GM10266 (cell line): ENCODE results near the gene DHRS13.

ENCODE experiments used
- DNase-seq: peaks from one replicate; pipeline ENCODE4 v3.0.0; 2012; ENCODE audit errors: extremely low spot score
- TF ChIP-seq, protein P1 (sequence below): IDR thresholded peaks from 2 replicates; pipeline ENCODE4 v1.5.1; 2012; ENCODE audit warnings: mild to moderate bottlenecking, low read depth; ENCODE audit not compliant: control insufficient read depth, insufficient read depth; ENCODE audit errors: missing control alignments

The DHRS13 gene

GRCh38 chr17:28860363-28860808 lies 42.5 kb downstream of the DHRS13 start:
- TF ChIP-seq, protein P1, sequence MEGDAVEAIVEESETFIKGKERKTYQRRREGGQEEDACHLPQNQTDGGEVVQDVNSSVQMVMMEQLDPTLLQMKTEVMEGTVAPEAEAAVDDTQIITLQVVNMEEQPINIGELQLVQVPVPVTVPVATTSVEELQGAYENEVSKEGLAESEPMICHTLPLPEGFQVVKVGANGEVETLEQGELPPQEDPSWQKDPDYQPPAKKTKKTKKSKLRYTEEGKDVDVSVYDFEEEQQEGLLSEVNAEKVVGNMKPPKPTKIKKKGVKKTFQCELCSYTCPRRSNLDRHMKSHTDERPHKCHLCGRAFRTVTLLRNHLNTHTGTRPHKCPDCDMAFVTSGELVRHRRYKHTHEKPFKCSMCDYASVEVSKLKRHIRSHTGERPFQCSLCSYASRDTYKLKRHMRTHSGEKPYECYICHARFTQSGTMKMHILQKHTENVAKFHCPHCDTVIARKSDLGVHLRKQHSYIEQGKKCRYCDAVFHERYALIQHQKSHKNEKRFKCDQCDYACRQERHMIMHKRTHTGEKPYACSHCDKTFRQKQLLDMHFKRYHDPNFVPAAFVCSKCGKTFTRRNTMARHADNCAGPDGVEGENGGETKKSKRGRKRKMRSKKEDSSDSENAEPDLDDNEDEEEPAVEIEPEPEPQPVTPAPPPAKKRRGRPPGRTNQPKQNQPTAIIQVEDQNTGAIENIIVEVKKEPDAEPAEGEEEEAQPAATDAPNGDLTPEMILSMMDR = no peak
- no peak for DNase-seq

- TF ChIP-seq, protein P1 = no peak
- DNase-seq = no peak
Observed at GRCh38 chr17:28858801-28859355, 44.0 kb downstream of the DHRS13 start.

DNA sequence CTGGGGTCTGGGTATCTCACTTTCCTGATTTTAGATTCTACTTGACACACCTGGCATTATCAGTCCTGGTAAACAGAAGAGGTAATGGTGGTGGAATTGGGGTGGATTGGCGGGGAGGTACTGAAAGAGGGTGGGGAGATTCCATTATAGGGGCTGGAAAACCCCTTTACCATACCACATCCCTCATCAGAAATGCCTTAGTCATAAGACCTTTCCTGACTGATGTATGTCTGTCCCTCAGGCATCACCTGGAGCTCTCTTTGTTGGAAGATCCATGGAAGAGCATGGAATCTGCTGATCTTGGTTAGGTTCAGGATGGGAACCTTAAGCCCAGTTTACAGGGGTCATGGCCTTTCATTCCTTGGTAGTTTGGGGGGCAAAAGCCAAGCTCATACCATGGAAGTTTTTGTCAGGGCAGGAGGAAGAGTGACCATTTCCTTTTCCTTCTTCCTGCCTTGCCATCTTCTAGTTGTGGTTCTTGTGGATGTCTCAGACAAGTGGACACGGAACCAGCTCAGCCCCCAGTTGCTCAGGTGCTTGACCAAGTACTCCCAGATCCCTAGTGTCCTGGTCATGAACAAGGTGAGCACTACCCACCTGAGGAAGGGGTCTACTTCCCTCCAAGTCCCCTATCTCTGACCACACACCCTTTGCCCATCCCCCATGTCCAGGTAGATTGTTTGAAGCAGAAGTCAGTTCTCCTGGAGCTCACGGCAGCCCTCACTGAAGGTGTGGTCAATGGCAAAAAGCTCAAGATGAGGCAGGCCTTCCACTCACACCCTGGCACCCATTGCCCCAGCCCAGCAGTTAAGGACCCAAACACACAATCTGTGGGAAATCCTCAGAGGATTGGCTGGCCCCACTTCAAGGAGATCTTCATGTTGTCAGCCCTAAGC lies 44.7 kb downstream of the DHRS13 start:
- TF ChIP-seq, protein P1 = no peak
- DNase-seq = no peak

- TF ChIP-seq, protein P1 = no peak
Observed at GRCh38 chr17:28856028-28856574, 46.8 kb downstream of the DHRS13 start.

GRCh38 chr17:28855336-28855679 lies 47.6 kb downstream of the DHRS13 start:
- no peak for DNase-seq
- TF ChIP-seq, protein P1 = no peak

More at GRCh38 chr17:28856028-28856574, 46.8 kb downstream of the DHRS13 start:
- DNase-seq = no peak

DNA sequence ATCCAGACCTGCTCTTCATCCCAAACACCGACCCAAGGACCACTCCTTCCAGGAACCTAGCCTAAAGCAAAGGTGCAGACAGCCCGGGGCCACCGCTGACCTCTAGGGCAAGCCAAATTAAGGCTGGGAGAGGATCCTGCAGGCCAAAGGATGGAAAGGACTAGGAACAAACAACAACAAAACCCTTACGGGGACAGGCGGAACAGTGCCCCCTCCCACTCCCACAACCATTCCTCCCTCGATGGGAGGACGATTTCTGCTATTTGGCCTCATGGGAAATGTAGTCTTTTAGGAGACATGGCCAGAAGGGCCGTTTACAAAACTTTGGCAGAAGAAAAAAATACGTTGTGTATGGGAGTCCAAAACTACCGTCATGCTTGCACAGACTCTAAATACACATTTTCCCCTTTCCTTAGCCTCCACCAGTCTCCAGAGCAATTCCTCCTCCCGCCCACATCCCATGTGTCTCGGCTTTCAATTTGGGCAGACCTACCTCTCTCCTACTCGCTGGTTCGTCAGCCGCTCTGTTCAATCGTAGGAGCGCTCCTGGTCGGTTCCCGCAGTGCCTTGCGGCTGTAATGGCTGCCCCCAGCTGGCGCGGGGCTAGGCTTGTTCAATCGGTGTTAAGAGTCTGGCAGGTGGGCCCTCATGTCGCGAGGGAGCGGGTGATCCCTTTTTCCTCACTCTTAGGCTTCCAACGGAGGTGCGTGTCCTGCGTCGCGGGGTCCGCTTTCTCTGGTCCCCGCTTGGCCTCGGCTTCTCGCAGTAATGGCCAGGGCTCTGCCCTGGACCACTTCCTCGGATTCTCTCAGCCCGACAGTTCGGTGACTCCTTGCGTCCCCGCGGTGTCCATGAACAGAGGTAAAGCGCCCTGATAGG lies 48.2 kb downstream of the DHRS13 start, which contains the start of gene ERAL1:
ERAL1 (plus strand) TSS at position 560 of the 879 bp plus-strand sequence; CDS start at position 579, 19 bp downstream.
- TF ChIP-seq, protein P1 = no peak
- peak; percentile 85 for DNase-seq
